DND-41 (cell line): Measurements from ENCODE around the gene OR6X1.

ENCODE experiments used
- EZH2 ChIP-seq: IDR thresholded peaks from 3 replicates; pipeline ENCODE4 v1.6.1; 2012; ENCODE audit warnings: borderline replicate concordance, low read depth, mild to moderate bottlenecking, moderate library complexity, low read length, inconsistent platforms; ENCODE audit not compliant: severe bottlenecking
- TF ChIP-seq, protein P1 (sequence below): IDR thresholded peaks from 2 replicates; pipeline ENCODE4 v1.5.1; 2012; ENCODE audit warnings: borderline replicate concordance, low read length, moderate library complexity, mild to moderate bottlenecking; ENCODE audit not compliant: poor library complexity, severe bottlenecking; ENCODE audit errors: extremely low read depth

DNA sequence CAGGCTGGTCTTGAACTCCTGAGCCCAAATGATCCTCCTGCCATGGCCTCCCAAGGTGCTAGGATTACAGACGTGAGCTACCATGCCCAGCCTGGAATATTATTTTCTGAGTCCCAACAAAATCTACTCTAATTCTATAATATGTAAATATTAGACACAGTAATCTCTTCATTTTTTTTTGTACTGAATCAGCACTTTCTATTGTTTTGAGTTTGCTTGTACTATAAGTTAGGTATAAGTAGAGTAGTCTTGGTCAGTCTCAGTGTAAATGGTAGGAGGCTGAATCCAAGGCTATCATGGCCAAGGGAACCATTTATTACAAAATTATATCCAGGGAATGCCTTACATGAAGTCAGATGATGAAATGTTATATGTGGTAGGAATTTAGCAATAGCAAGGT lies 19.6 kb upstream of the OR6X1 start:
- TF ChIP-seq, protein P1, sequence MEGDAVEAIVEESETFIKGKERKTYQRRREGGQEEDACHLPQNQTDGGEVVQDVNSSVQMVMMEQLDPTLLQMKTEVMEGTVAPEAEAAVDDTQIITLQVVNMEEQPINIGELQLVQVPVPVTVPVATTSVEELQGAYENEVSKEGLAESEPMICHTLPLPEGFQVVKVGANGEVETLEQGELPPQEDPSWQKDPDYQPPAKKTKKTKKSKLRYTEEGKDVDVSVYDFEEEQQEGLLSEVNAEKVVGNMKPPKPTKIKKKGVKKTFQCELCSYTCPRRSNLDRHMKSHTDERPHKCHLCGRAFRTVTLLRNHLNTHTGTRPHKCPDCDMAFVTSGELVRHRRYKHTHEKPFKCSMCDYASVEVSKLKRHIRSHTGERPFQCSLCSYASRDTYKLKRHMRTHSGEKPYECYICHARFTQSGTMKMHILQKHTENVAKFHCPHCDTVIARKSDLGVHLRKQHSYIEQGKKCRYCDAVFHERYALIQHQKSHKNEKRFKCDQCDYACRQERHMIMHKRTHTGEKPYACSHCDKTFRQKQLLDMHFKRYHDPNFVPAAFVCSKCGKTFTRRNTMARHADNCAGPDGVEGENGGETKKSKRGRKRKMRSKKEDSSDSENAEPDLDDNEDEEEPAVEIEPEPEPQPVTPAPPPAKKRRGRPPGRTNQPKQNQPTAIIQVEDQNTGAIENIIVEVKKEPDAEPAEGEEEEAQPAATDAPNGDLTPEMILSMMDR: no peak
- no peak for TF ChIP-seq EZH2
